Measurements from ENCODE around the gene PPIG. TPM values are rescaled to one million over a fixed set of nuclear protein-coding genes. Genes with fewer than 3 reads are reported as not detected.

Gene PPIG
- total and polyA plus RNA-seq, 9 of the 15 experiments (the other 6 are each of a cell fraction or from before 2014, with no cell fraction given) = 52.5 to 166 (median 124) TPM

- TF ChIP-seq GATAD2B (IDR thresholded peaks at IDR 0.05; ENCODE audit: borderline replicate concordance) (0 out of 2 replicates have a peak, but pooled peaks have one; percentile 9), ZNF395 (CRISPR knock-in tag; IDR thresholded peaks at IDR 0.05) (peak; percentile 50; the same call in 1 of the 2 replicates), ADNP (tag; IDR thresholded peaks at IDR 0.05) (peak; percentile 84), RBM14 (IDR thresholded peaks at IDR 0.05; ENCODE audit: borderline replicate concordance, insufficient read depth, low read depth, low read length) (no peak), SNRNP70 (optimal IDR thresholded peaks at IDR 0.05; ENCODE audit: low read depth, low read length) (no peak), CTBP1 (IDR thresholded peaks at IDR 0.05; ENCODE audit: borderline replicate concordance) (peak; percentile 77; the same call in 1 of the 2 replicates), REST (IDR thresholded peaks at IDR 0.05; ENCODE audit: borderline replicate concordance) (no peak), REST (CRISPR knock-in tag; IDR thresholded peaks at IDR 0.05; ENCODE audit: low read depth) (no peak), ZNF507 (tag; conservative IDR thresholded peaks at IDR 0.05) (no peak), BRF2 (IDR thresholded peaks at IDR 0.05; ENCODE audit: borderline replicate concordance, insufficient read depth, insufficient read length) (no peak), ESRRB (CRISPR knock-in tag; IDR thresholded peaks at IDR 0.05; ENCODE audit: borderline replicate concordance) (no peak), POLR2AphosphoS5 (IDR thresholded peaks at IDR 0.05; ENCODE audit: control insufficient read depth, insufficient read depth, low read depth, low read length) (peak; percentile 90)
Measured at GRCh38 chr2:169664978-169665930, 81.1 kb downstream of the PPIG start (continued).
